ENCODE data around the gene GDF11.

GDF11 gene

DNA sequence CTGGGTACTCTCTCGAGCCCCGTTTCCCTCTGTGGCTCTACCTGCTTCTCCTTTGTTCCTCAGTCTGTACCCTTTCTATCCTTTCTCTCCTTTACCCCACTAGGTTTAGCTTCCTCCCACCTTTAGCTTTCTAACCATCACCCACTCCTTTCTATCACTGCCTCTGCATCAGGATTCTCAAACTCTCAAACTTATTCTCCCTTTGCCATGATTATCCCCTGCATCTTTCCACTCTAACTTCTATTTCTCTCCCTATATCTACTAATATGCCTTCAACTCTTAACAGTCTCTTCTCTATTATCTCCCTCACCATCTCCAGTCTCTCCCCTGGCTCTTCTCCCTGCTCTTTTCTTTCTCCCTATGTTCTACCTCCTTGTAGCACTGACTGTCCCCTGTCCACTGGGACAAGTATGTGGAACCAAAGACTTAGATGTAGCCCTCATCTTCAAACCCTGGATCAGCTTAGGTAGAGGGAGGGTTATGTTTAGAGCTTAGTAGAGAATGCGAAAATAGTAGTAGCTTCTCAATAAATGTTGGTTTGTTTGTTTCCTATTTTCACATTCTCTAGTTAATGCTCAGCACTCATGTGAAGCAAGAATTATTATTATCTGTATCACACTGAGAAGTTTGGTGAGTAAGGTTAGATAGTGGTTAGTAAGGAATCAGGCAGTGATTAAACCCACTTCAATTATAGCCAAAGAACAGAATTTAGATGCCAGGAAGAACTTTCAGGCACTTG lies 3.4 kb downstream of the GDF11 start (continued):
- TF ChIP-seq, protein P1, sequence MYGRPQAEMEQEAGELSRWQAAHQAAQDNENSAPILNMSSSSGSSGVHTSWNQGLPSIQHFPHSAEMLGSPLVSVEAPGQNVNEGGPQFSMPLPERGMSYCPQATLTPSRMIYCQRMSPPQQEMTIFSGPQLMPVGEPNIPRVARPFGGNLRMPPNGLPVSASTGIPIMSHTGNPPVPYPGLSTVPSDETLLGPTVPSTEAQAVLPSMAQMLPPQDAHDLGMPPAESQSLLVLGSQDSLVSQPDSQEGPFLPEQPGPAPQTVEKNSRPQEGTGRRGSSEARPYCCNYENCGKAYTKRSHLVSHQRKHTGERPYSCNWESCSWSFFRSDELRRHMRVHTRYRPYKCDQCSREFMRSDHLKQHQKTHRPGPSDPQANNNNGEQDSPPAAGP (tag by site-specific recombination; IDR thresholded peaks at IDR 0.05): no peak
- peak; percentile 95 for TF ChIP-seq ZNF664 (tag by site-specific recombination; IDR thresholded peaks at IDR 0.05)
- TF ChIP-seq ZNF366 (tag by site-specific recombination; conservative IDR thresholded peaks at IDR 0.05): peak; percentile 77
- no peak for TF ChIP-seq ZNF18 (tag by site-specific recombination; IDR thresholded peaks at IDR 0.05)
- TF ChIP-seq ZBTB20 (tag by site-specific recombination; IDR thresholded peaks at IDR 0.05): peak; percentile 56
- TF ChIP-seq ZNF776 (tag by site-specific recombination; IDR thresholded peaks at IDR 0.05; ENCODE audit: borderline replicate concordance): no peak
- peak; percentile 6; the same call in 1 of the 2 replicates for TF ChIP-seq KLF8 (tag by site-specific recombination; IDR thresholded peaks at IDR 0.05)
- TF ChIP-seq SP7 (tag by site-specific recombination; IDR thresholded peaks at IDR 0.05): no peak

GRCh38 chr12:55746913-55747231 lies 4.0 kb downstream of the GDF11 start:
- POLR2A ChIA-PET: interaction anchor here (0.9 to 2.4 kb wide), 3 partner anchors 8 to 227 kb away, joined by 4 to 9 read pairs (median 4); partner anchors contain the start of genes ORMDL2, RAB5B and SARNP
- H3K4me3 ChIP-seq (ENCODE audit: low read depth, low read length): no peak overlapping the region
- no peak overlapping the region for H3K27ac ChIP-seq (ENCODE audit: extremely low read depth, low read depth, low read length)
- 0 out of 2 replicates have a peak, but pooled peaks have one; percentile 22 for TF ChIP-seq ZNF394 (tag by site-specific recombination; IDR thresholded peaks at IDR 0.05; ENCODE audit: borderline replicate concordance)
- TF ChIP-seq ZNF112 (tag by site-specific recombination; IDR thresholded peaks at IDR 0.05): no peak
- CTCF ChIA-PET: interaction anchor here (0.5 to 4.5 kb wide), 9 partner anchors 9 to 600 kb away, joined by 3 to 28 read pairs (median 4); partner anchors contain the start of genes ORMDL2 and SARNP
- H3K36me3 ChIP-seq (ENCODE audit: control insufficient read depth in 2 of 2, insufficient read depth in 1 of 2, low read length in 2 of 2): peaks cover 3 to 51% of the 10 kb centered on the region in 2 experiments; a peak in 1 of 3 replicates
- H3K9me3 ChIP-seq (ENCODE audit: control insufficient read depth, insufficient read depth, low read depth, low read length): no peaks in the 10 kb centered on the region
- H3K4me1 ChIP-seq (ENCODE audit: control insufficient read depth, insufficient read depth, low read length): peaks cover 12% of the 10 kb centered on the region; the same call in 1 of the 2 replicates

GRCh38 chr12:55748230-55748993 lies 5.5 kb downstream of the GDF11 start:
- H3K36me3 ChIP-seq (ENCODE audit: control insufficient read depth in 2 of 2, insufficient read depth in 1 of 2, low read length in 2 of 2): peaks cover 7 to 66% of the 10 kb centered on the region in 2 experiments; a peak in 2 of 3 replicates
- POLR2A ChIA-PET: interaction anchor here (0.9 to 2.4 kb wide), 3 partner anchors 10 to 81 kb away, joined by 3 to 9 read pairs (median 4); partner anchors contain the start of genes DNAJC14, ORMDL2 and SARNP
- H3K9me3 ChIP-seq (ENCODE audit: control insufficient read depth, insufficient read depth, low read depth, low read length): no peaks in the 10 kb centered on the region
- CTCF ChIA-PET: interaction anchor here (4.5 kb wide), 1 partner anchor 10 kb away, joined by 28 read pairs; no protein-coding TSS in a partner anchor
- H3K4me3 ChIP-seq (ENCODE audit: low read depth, low read length): no peak overlapping the region
- no peak overlapping the region for H3K27ac ChIP-seq (ENCODE audit: extremely low read depth, low read depth, low read length)
- TF ChIP-seq ZNF521 (tag by site-specific recombination; IDR thresholded peaks at IDR 0.05) (no peak), ZNF426 (tag by site-specific recombination; IDR thresholded peaks at IDR 0.05) (no peak), ZNF530 (tag by site-specific recombination; IDR thresholded peaks at IDR 0.05; ENCODE audit: low read depth) (no peak), ZNF169 (tag by site-specific recombination; IDR thresholded peaks at IDR 0.05) (no peak), ZBTB10 (tag by site-specific recombination; IDR thresholded peaks at IDR 0.05) (no peak), ZNF404 (tag by site-specific recombination; IDR thresholded peaks at IDR 0.05) (no peak), KLF8 (tag by site-specific recombination; IDR thresholded peaks at IDR 0.05) (no peak), ZNF157 (tag by site-specific recombination; IDR thresholded peaks at IDR 0.05) (no peak), ZNF112 (tag by site-specific recombination; IDR thresholded peaks at IDR 0.05) (no peak)
- TF ChIP-seq, protein P2, sequence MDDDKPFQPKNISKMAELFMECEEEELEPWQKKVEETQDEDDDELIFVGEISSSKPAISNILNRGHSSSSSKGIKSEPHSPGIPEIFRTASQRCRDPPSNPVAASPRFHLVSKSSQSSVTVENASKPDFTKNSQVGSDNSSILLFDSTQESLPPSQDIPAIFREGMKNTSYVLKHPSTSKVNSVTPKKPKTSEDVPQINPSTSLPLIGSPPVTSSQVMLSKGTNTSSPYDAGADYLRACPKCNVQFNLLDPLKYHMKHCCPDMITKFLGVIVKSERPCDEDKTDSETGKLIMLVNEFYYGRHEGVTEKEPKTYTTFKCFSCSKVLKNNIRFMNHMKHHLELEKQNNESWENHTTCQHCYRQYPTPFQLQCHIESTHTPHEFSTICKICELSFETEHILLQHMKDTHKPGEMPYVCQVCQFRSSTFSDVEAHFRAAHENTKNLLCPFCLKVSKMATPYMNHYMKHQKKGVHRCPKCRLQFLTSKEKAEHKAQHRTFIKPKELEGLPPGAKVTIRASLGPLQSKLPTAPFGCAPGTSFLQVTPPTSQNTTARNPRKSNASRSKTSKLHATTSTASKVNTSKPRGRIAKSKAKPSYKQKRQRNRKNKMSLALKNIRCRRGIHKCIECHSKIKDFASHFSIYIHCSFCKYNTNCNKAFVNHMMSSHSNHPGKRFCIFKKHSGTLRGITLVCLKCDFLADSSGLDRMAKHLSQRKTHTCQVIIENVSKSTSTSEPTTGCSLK (tag by site-specific recombination; IDR thresholded peaks at IDR 0.05): no peak
- peaks cover 9% of the 10 kb centered on the region; the same call in 1 of the 2 replicates for H3K4me1 ChIP-seq (ENCODE audit: control insufficient read depth, insufficient read depth, low read length)
